GM12873 (cell line): Measurements from ENCODE around the gene TCP10L.

ENCODE experiments used
- CTCF ChIP-seq: IDR thresholded peaks from 2 replicates; pipeline ENCODE4 v1.5.1; 2012; ENCODE audit warnings: low read depth, mild to moderate bottlenecking, moderate library complexity, low read length, control low read depth; ENCODE audit not compliant: insufficient read depth; ENCODE audit errors: missing control alignments

Gene TCP10L

DNA sequence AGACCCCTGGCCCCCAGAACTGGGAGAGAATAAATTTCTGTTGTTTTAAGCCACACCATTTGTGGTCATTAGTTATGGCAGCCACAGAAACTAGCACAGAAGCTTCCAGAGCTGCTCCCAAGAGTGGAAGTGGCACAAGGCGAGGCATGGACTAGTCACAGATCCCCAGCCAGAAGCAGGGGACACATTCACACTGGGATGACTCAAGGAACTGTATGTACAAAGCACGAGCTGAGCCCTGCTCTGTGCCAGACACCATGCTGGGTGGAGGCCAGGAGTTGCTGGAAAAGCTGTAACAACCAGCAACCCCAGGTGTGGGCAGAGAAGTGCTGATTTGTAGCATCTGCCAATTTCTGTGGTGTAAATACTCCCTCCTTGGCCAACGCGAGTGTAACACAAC is 55.6 kb downstream of the TCP10L start:
- TF ChIP-seq CTCF, result no peak

DNA sequence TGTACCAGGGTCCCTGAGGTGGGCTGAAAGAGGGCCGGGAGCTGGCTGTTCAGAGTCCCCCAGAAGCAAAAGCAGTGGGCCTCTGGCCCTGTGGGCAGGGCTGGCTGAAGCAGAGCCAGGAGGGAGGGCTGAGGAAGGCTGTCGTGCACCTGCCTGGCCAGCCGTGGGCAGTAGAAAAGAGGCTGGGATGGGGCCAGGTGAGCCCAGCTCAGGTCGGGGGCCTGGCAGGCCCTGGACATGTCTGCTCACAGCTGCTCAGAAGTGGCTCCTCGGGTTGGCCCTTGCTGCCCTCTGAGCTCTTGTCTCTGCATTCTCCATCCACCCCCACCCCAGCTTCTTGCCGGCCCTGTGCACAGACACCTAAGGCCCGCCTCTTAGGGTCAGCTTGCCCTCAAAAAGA is 60.0 kb downstream of the TCP10L start:
- TF ChIP-seq CTCF, result no peak

DNA sequence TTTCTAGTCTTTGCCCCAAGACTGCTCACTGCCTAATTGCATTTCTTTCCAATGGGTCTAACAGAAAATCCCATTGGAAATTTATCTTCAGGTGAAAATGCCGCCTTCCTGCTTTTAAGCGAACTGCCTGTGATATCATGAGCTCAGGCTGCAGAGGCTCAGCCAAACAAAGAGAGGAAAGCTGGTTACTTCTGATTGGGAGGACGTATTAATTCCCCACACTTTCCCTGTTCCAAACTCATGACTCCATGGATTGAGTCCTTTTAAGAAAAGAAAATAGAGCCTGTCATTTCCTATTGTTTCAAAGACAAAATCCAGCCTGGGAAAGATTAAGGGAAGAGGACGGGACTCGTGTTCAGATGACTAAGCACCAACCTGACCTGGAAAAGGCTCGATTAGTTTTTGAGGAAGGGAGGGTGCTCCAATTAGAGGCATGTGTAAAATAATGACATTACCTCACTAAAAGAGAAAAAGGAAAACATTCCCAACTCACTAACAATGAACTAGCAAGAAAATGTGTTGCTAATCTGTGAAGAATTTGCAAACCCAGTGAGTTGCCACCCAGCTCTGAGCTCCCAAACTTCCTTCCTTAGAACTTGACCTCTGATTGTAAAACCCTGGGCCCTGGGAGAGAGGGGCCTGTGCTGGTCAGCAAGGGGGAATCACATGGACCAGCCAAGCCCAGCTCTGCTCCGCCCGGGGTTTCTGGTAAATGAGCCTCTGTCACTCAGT is 61.2 kb downstream of the TCP10L start:
- TF ChIP-seq CTCF, result no peak
